Hepatocyte (in vitro differentiated cells): ENCODE data around the gene QSOX2.

Source experiments
- CTCF ChIP-seq: fragments of 200-600 bp; sonication (generic); IDR thresholded peaks from 2 replicates; pipeline ENCODE4 v1.5.1; 2016; ENCODE audit warnings: antibody characterized with exemption, mild to moderate bottlenecking; ENCODE audit not compliant: poor library complexity
- EZH2 ChIP-seq: fragments of 200-600 bp; sonication (generic); IDR thresholded peaks from 2 replicates; pipeline ENCODE4 v1.6.1; 2016; ENCODE audit warnings: antibody characterized with exemption, mild to moderate bottlenecking, borderline replicate concordance
- EZH2phosphoT487 ChIP-seq: fragments of 200-600 bp; sonication (generic); IDR thresholded peaks from one replicate; pipeline ENCODE4 v1.6.1; 2018; ENCODE audit warnings: antibody characterized with exemption, mild to moderate bottlenecking, low read depth, moderate library complexity; ENCODE audit not compliant: unreplicated experiment, severe bottlenecking

GRCh38 chr9:136203408-136204144 lies 42.0 kb downstream of the QSOX2 start:
- peak; percentile 21 for TF ChIP-seq EZH2
- TF ChIP-seq CTCF, result no peak
- TF ChIP-seq EZH2phosphoT487, result no peak
